Spleen (tissue), 7 donors: ENCODE results near the gene AP3S1.

Source experiments
- CTCF ChIP-seq, 11 experiments: fragments of 200-600 bp in 7 of 11; fragments of 450-650 bp in 4 of 11; sonication (generic) in 4 of 11; IDR thresholded peaks in 8 of 11; conservative IDR thresholded peaks in 3 of 11; 1 replicate in 7 of 11; 2 replicates in 4 of 11; pipeline versions ENCODE4 v1.4.0 to v1.8.0; 2016 to 2021; ENCODE audit warnings: antibody characterized with exemption in 11 of 11, inconsistent platforms in 4 of 11, mild to moderate bottlenecking in 1 of 11
- POLR2A ChIP-seq, 3 donors: fragments of 450-650 bp; IDR thresholded peaks; one replicate each; pipeline ENCODE4 v1.5.1; 2017; ENCODE audit warnings: antibody characterized with exemption in 3 of 3, mild to moderate bottlenecking in 1 of 3
- POLR2AphosphoS5 ChIP-seq, 3 donors: sonication (generic); formaldehyde crosslinking; IDR thresholded peaks; one replicate each; pipeline ENCODE4 v1.5.1; 2017; ENCODE audit warnings: antibody characterized with exemption in 3 of 3
- donor health status: DM: no; HTN: no; CAD: no; lungs with moderate emphysema.
- donor health status: DM: no; HTN: no; CAD: no.
- donor health status: DM: no; HTN: no; CAD: no.

GRCh38 chr5:115892021-115892420 is 50.3 kb downstream of the AP3S1 start:
- TF ChIP-seq CTCF (IDR thresholded peaks at IDR 0.05 in 8 of 11, conservative IDR thresholded peaks at IDR 0.05 in 3 of 11), result no peak
- TF ChIP-seq POLR2AphosphoS5 (IDR thresholded peaks at IDR 0.05), result no peak
- TF ChIP-seq POLR2A (IDR thresholded peaks at IDR 0.05), result no peak
